GM20000 (cell line): Measurements from ENCODE around the gene DPEP2NB.

Source experiments
- DNase-seq: peaks from one replicate; pipeline ENCODE4 v3.0.0; 2012; ENCODE audit warnings: low spot score
- CTCF ChIP-seq: IDR thresholded peaks from 2 replicates; pipeline ENCODE4 v1.5.1; 2012; ENCODE audit warnings: mild to moderate bottlenecking, control low read depth; ENCODE audit errors: extremely low read depth, missing control alignments

Gene DPEP2NB

GRCh38 chr16:68015681-68016080 is at the start of gene DPEP2NB:
Gene DPEP2NB, minus strand, starts transcription at chr16:68015911. Its CDS starts 141 bp downstream, at chr16:68015770.
- DNase-seq, result no peak
- no peak for TF ChIP-seq CTCF

GRCh38 chr16:68064791-68065365 is 49.2 kb upstream of the DPEP2NB start:
- peak; percentile 65 for DNase-seq

GRCh38 chr16:68062910-68063393 is 47.2 kb upstream of the DPEP2NB start:
- TF ChIP-seq CTCF, result no peak
- no peak for DNase-seq

More at GRCh38 chr16:68064791-68065365, 49.2 kb upstream of the DPEP2NB start:
- peak; percentile 70 for TF ChIP-seq CTCF

- no peak for DNase-seq
- TF ChIP-seq CTCF, result no peak
Measured at GRCh38 chr16:68061396-68061795, 45.7 kb upstream of the DPEP2NB start.

- no peak for TF ChIP-seq CTCF
- no peak for DNase-seq
Measured at GRCh38 chr16:68059804-68060203, 44.1 kb upstream of the DPEP2NB start.

- no peak for TF ChIP-seq CTCF
- DNase-seq, result no peak
Measured at GRCh38 chr16:68055395-68055794, 39.7 kb upstream of the DPEP2NB start.

GRCh38 chr16:68049449-68049848 is 33.7 kb upstream of the DPEP2NB start:
- TF ChIP-seq CTCF, result no peak
- DNase-seq, result no peak
